Erythroblast (primary cell): ENCODE data around the gene APBB3.

Experiments used
- GATA1 ChIP-seq: IDR thresholded peaks from 2 replicates; pipeline ENCODE4 v1.6.1; 2011; ENCODE audit warnings: low read depth, mild to moderate bottlenecking, control low read depth, low read length, moderate library complexity
- POLR2A ChIP-seq: IDR thresholded peaks from 2 replicates; pipeline ENCODE4 v1.6.1; 2011; ENCODE audit warnings: mild to moderate bottlenecking, low read length

GRCh38 chr5:140561753-140562523 lies 2.5 kb downstream of the APBB3 start:
- TF ChIP-seq POLR2A (no peak), GATA1 (no peak)
